NCI-H748 (cell line): ENCODE measurements around the gene PLLP.
"Not testable (repeated sequence)": the region's sequence is repeated elsewhere in the genome, so short reads cannot be mapped to it uniquely, and the experiment has no call there.

Source experiments
- DNase-seq: peaks from one replicate; lab custom pipeline; 2025; ENCODE audit not compliant: unreplicated experiment; lab: John Stamatoyannopoulos, UW

The PLLP gene

GRCh38 chr16:57275946-57276345, 8.5 kb downstream of the PLLP start:
- not testable (repeated sequence) for DNase-seq

GRCh38 chr16:57273826-57274225, 10.6 kb downstream of the PLLP start:
- no peak for DNase-seq

DNA sequence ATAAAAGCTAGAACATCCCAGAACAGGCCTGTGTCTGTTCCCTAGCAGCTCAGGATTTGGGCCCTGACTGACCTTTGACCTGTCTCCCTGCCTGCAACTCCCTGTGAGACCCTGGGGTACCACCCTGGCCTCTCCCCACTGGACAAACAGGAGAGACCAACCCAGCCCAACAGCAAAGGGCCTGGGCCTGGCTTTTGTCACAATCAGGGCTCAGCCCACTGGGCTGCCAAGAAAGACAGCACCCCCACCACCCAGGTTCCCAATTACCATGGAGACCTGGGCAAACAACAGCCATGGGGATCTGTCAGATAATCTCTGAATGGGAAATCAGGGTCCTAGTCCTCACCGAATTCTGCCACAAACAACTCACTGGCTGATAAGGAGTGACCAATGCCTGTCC, 11.1 kb downstream of the PLLP start:
- DNase-seq, result no peak

- no peak for DNase-seq
Measured at GRCh38 chr16:57271867-57272495, 12.5 kb downstream of the PLLP start.

GRCh38 chr16:57271063-57271345, 13.5 kb downstream of the PLLP start:
- DNase-seq, result no peak

GRCh38 chr16:57270221-57271062, 14.0 kb downstream of the PLLP start:
- DNase-seq, result no peak

DNA sequence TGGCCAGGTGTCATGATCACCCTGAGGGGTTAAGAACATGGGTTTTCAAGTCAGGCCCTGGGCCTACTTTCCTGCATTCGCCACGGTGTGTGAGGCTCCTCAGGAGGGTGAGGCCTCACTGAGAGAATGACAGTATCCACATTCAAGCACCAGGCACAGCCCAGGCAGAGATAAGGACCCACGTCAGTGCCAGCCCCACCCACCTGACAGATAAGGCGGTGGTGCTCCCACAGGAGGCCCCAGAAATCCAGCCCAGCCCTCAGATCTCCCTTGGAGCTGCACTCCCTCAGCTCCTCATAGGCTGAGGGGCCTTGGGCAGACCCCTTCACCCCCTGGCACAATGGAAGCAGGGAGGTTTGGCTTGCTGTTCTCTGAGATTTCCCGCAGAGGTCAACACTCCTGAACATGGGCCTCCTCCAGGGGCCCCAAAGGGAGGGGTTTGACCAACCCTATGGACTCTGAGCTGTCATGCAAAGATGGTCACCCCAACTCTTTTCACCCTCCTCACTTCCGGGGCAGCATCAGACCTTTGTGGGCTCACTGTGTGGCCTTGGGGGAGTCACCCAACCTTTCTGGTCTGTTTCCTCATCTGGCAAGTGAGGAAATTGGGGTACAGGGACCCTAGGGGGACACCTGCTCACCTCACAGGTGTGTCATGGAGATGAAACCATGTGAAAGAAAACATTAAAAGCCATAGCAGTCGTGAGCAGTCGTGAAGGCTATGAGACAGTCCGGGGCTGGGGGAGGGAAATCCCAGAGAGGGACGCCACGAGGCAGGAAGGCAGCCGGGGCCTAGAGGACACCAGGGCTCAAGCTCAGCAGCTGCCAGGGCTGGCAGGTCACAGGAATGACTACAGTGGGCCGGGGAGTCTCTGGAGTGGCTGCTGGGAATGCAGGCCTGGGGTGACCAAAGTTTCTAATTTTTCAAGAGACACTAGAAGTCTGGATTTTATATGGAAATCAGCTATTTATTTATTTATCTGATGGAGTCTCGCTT, 15.4 kb downstream of the PLLP start:
- DNase-seq, result no peak

DNA sequence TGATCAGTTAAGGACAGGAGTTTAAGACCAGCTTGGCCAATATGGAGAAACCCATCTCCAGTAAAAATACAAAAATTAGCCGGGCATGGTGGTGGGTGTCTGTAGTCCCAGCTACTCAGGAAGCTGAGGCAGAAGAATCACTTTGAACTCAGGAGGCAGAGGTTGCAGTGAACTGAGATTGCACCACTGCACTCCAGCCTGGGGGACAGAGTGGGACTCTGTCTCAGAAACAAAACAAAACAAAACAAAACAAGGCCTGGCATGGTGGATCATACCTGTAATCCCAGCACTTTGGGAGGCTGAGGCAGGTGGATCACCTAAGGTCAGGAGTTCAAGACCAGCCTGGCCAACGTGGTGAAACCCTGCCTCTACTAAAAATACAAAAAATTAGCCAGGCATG, 17.1 kb downstream of the PLLP start:
- DNase-seq, result not testable (repeated sequence)

DNA sequence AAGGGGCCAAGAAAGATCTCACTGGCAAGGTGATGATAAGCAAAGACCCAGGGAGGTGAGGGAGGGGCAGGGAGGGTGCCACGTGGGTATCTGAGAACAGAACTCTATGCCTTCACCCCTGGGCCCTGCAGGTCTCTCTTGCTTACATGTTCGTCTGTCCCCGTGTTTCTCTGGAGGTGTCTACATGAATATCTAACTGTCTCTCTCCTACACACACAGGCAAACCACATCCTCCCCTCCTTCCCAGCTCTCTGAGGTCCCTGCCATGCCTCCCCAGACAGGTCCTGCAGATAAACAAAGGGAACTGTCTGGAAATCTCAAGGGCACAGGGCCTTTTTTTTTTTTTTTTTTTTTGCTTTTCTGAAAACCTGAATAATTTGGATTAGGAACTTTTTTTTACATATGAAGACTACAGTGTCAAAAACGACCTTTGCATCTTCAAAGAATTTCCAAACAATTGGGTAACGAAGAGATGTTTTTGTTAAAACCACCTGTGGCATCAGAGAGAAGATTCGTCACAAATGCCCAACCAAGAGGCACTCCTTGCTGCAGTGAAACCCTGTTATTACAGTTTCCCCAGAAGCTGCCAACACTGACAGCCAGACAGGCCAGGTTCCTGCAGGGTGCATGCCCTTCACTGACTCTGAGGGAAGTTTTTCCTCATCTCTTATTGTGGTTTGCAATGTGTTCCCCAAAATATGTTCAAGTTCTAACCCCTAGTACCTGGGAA, 17.8 kb downstream of the PLLP start:
- no peak for DNase-seq

GRCh38 chr16:57265850-57266530, 18.5 kb downstream of the PLLP start:
- no peak for DNase-seq

- no peak for DNase-seq
Measured at GRCh38 chr16:57264950-57265371, 19.5 kb downstream of the PLLP start.

DNA sequence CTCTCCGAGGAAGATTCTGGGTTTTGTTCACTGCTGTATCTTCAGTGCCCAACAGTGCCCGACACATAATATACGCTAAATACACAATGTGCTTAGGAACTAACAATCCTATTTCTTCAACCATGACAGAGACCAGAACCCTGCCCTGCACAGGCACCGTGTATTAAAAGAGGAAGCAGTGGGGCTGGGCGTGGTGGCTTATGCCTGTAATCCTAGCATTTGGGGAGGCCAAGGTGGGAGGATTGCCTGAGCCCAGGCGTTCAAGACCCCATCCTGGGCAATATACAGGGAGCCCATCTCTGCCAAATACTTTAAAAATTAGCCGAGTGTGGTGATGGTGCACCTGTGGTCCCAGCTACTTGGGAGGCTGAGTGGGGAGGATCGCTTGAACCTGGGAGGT, 20.1 kb downstream of the PLLP start:
- DNase-seq, result no peak

DNA sequence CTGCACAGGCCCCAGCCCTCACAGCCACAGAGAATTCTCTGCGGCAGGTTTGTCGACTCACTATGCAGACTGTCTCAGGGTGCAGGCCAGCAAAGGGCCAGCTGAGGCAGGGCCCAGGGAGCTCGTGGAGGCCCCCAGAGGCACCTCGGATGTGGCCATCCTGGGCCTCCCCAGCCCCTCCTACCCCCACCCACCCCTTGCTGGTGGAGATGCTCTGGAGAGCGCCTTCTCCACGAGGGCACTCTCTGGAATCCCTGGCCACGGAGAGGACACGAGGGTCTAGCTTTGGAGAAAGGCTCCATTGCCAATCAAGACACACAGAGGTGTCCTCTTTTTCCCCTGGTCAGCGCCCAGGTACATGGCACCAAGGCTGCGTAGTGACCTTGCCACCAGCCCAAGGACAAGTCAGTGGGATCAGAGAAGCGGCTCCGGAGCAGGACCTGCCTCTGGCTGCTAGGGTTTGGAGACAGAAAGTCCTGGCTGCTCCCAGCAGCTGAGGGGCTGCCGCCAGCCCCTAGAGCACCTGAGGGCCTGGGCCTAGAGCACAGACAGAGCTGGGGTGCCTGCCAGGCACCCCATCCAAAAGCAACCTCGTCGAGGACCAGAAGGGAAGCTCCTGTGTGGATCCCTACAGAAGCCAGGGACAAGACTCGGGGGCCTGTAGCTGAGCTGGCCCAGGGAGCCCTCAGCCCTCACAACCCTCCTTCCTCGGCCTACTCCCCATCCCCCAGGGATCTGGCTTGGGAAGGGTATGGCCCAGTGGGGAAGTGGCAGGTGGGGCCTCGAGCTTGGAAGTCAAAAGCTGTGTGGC, 20.7 kb downstream of the PLLP start:
- no peak for DNase-seq

GRCh38 chr16:57262841-57263540, 21.5 kb downstream of the PLLP start:
- no peak for DNase-seq

DNA sequence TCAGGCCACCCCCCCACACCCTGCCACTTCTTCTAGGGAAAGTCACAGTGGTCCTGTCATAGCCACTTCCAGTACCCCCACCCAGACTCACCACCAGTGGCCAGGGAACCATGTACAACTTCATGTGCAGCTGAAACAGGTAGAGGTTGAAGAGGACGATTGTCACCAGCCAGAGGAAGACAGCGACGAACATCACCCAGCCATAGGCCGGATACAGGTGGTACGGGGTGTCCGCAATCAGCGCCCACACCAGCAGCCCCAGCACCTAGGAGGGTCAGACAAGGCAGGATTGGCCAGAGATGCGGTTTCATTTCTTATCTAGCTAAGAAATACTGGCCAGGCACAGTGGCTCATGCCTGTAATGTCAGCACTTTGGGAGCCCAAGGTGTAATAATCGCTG, 22.7 kb downstream of the PLLP start:
- DNase-seq, result no peak

GRCh38 chr16:57260294-57260929, 24.1 kb downstream of the PLLP start:
- no peak for DNase-seq

DNA sequence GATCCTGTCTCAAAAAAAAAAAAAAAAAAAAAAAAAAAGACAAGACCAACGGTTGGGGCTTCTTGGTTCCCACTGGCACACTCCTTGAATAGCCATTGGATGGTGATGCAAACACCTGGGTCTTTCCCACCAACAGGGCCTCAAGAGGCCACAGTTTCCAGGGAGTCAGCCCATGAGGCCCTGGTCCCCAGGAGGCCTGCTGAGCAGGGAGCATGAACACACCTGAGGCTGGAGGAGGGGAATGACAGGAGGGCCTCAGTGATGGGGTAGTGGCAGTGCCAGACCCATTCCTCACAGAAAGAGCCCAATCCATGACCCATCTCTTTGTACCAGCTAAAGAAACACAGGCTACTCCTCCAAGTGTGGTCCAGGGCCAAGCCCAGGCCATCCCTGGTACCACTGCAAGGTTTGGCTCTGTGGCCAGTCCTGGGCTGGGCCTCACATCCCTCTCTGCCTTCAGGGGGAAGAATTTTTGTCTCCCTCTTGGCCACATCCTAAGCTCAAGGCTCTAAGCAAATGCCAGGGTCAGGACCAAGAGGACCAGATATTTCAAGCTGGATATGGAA, 25.5 kb downstream of the PLLP start:
- no peak for DNase-seq

GRCh38 chr16:57258226-57258909, 26.1 kb downstream of the PLLP start:
- no peak for DNase-seq
